Regular cardiac myocyte (primary cell): ENCODE data around the gene S100A7. TPM values are rescaled to one million over a fixed set of nuclear protein-coding genes. Genes with fewer than 3 reads are reported as not detected.

Experiments used
- total RNA-seq: library from RNA; depleted of rRNA; stranded (reverse); fragments of >200 nt; gene quantifications from 2 replicates; pipeline ENCODE4 v1.2.3, GENCODE V29; 2014

Gene S100A7
- not detected in 2 replicates for total RNA-seq

DNA sequence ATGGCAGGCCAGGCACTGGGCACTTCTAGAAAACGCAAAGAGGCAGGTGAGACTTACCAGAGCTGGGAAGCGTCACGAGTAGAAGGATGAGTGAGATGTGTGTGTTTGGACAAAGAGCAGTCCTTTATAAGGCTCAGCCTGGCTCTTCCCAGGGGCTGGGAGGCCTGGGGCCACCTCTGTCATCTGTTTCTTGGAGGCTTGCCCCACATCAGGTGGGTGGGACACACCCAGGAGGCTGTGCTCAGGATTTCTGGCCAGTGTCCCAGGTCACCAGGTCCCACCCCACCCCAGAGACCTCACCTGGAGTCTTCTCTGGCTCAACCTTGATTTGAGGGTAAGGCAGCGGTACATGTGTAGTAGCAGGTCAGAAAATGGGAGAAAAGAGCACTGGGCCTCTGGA, at the start of gene S100A7:
S100A7 (minus strand) TSS at position 101 of the 400 bp plus-strand sequence. CDS start 1,638 bp downstream, outside the sequence.

GRCh38 chr1:153415850-153416570, 44.4 kb downstream of the S100A7 start, which contains the start of gene S100A7A:
S100A7A (plus strand) TSS chr1:153416520; CDS start chr1:153418083, 1,563 bp downstream.

Other genes with a start within 250 kb of the S100A7 start
- not detected in 2 replicates for gene PRR9, start 243.1 kb downstream of the S100A7 start, total RNA-seq
- gene LORICRIN, start 201.0 kb downstream of the S100A7 start, total RNA-seq: not detected in 2 replicates
- gene PGLYRP3, start 147.7 kb downstream of the S100A7 start, total RNA-seq: not detected in 2 replicates
- not detected in 2 replicates for gene PGLYRP4, start 111.8 kb downstream of the S100A7 start, total RNA-seq
- gene S100A9, start 102.8 kb downstream of the S100A7 start, total RNA-seq: not detected in 2 replicates
- not detected in 2 replicates for gene S100A12, start 85.0 kb downstream of the S100A7 start, total RNA-seq
- gene S100A8, start 69.6 kb downstream of the S100A7 start, total RNA-seq: not detected in 2 replicates
- not detected in 2 replicates for gene S100A7A, start 44.1 kb downstream of the S100A7 start, total RNA-seq
- 607 and 730 TPM in 2 replicates for gene S100A6, start 75.3 kb upstream of the S100A7 start, total RNA-seq
- not detected in 2 replicates for gene S100A5, start 80.3 kb upstream of the S100A7 start, total RNA-seq
- gene S100A4, start 85.2 kb upstream of the S100A7 start, total RNA-seq: 30.4 and 70.7 TPM in 2 replicates
- 2.8 and 4.6 TPM in 2 replicates for gene S100A3, start 88.6 kb upstream of the S100A7 start, total RNA-seq
- 0.85 and 2.5 TPM in 2 replicates for gene S100A2, start 105.2 kb upstream of the S100A7 start, total RNA-seq
- gene S100A16, start 152.5 kb upstream of the S100A7 start, total RNA-seq: 126 and 297 TPM in 2 replicates
- gene S100A14, start 155.7 kb upstream of the S100A7 start, total RNA-seq: 0.19 TPM in 1 of 2 replicates, not detected in the other
- 97.2 and 98.0 TPM in 2 replicates for gene S100A13, start 166.9 kb upstream of the S100A7 start, total RNA-seq
- not detected in 2 replicates for gene S100A1, start 167.8 kb upstream of the S100A7 start, total RNA-seq
- gene CHTOP, start 173.4 kb upstream of the S100A7 start, total RNA-seq: 24.2 and 38.3 TPM in 2 replicates
- 61.7 and 69.8 TPM in 2 replicates for gene SNAPIN, start 198.1 kb upstream of the S100A7 start, total RNA-seq
- 151 and 266 TPM in 2 replicates for gene ILF2, start 210.3 kb upstream of the S100A7 start, total RNA-seq
- gene NPR1, start 218.0 kb upstream of the S100A7 start, total RNA-seq: 0.19 and 0.85 TPM in 2 replicates